Mucosa of descending colon (tissue), 3 donors: ENCODE data around the gene CEP290. TPM values are rescaled to one million over a fixed set of nuclear protein-coding genes. Genes with fewer than 3 reads are reported as not detected.

Source experiments
- ATAC-seq: fragments of 200-7000 bp; cut with Tn5 transposase; one replicate; pipeline ENCODE4 v1.9.1; 2020; ENCODE audit warnings: mild to moderate bottlenecking, moderate library complexity
- DNase-seq, 3 donors: peaks; one replicate each; pipeline ENCODE4 v3.0.0-alpha.2; 2020
- H3K36me3 ChIP-seq: fragments of 200-600 bp; one replicate; pipeline ENCODE4 v1.8.0; 2021; ENCODE audit warnings: low read depth, mild to moderate bottlenecking
- H3K4me1 ChIP-seq: fragments of 200-600 bp; one replicate; pipeline ENCODE4 v1.8.0; 2021; ENCODE audit warnings: low read depth, mild to moderate bottlenecking
- H3K4me3 ChIP-seq: fragments of 200-600 bp; one replicate; pipeline ENCODE4 v1.8.0; 2021; ENCODE audit warnings: mild to moderate bottlenecking
- H3K9me3 ChIP-seq: fragments of 200-600 bp; one replicate; pipeline ENCODE4 v1.8.0; 2021; ENCODE audit warnings: mild to moderate bottlenecking
- CTCF ChIP-seq: fragments of 200-600 bp; IDR thresholded peaks from one replicate; pipeline ENCODE4 v1.8.0; 2022; ENCODE audit warnings: antibody characterized with exemption, mild to moderate bottlenecking
- intact Hi-C, 2 donors: fragments of 100-400 bp; cut with DNase I in 1 of 2; cut with micrococcal nuclease in 1 of 2; formaldehyde crosslinking; loops; one replicate each; pipeline versions ENCODE4 v1.11.0 to v1.11.1; 2022; cut with DNase I, micrococcal nuclease
- total RNA-seq, 3 donors: library from RNA; stranded (reverse); fragmentation: NEBNext Ultra II Directional in 2 of 3; extraction: Animal tissue kit (Norgen Biotek cat#: 25700) in 2 of 3; gene quantifications; one replicate each; pipeline versions ENCODE4 v1.2.1 to v1.2.4, GENCODE V29; 2021 to 2023
- donor health status: DM: no; HTN: no; CAD: no; lungs with moderate emphysema.
- donor health status: DM: no; HTN: no; CAD: no.
- donor health status: DM: no; HTN: yes; CAD: no.

The CEP290 gene
- total RNA-seq, 3 donors from 2014 or later = 6.8 to 13.0 (median 12.1) TPM

DNA sequence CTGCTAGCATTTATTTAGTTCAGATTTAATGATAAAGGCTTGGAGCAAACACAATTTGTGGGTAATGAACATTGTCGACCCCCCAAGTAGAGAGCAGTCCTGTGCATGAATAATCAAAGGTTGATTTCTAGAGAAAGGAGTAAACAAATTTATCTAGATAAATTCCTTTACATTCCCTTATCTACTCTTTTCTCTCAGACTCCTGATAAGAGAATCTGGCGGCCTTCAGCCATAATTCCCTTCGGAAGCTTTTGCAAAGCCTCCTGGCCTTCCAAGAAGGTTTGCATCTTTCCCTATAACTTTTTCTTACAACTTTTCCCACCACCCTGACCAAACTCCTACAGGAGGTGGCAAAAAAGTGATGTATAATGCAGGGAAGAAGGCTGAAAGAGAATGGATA, 42.3 kb upstream of the CEP290 start:
- no peak for TF ChIP-seq CTCF
- ATAC-seq (no peak), DNase-seq (no peak)
- Histone ChIP-seq H3K4me1 (no peaks in the 10 kb centered on the region), H3K36me3 (no peaks in the 10 kb centered on the region), H3K4me3 (no peak overlapping the region), H3K9me3 (no peaks in the 10 kb centered on the region)
- intact Hi-C loops = no loop called here

GRCh38 chr12:88182416-88182815, 40.5 kb upstream of the CEP290 start:
- no peak for ATAC-seq
- Histone ChIP-seq H3K4me3 (no peak overlapping the region), H3K9me3 (no peaks in the 10 kb centered on the region), H3K36me3 (no peaks in the 10 kb centered on the region), H3K4me1 (no peaks in the 10 kb centered on the region)
- TF ChIP-seq CTCF = no peak
- DNase-seq = no peak
- intact Hi-C loops = no loop called here

DNA sequence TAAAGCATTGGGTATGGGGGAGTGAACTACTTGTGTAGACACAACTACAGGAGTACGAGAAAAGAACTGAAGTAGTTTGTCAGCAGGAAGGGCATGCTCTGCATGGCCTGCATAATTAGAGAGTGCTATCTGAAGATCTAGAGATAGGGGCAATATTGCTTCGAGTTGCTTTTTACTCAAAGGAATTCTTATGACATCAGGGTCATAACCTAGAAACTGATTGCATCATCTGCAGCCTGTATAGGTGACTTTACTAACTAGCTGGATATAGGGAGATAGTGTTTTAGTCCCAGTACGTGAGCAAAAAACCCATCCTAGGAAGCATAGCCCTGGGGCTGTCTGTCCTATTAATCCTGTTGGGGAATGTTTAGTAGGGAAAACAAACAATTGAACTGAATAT, 40.0 kb upstream of the CEP290 start:
- ATAC-seq (no peak), DNase-seq (no peak)
- H3K4me1 ChIP-seq = no peaks in the 10 kb centered on the region
- H3K36me3 ChIP-seq = no peaks in the 10 kb centered on the region
- H3K4me3 ChIP-seq = no peak overlapping the region
- H3K9me3 ChIP-seq = no peaks in the 10 kb centered on the region
- TF ChIP-seq CTCF = no peak
- intact Hi-C loops = no loop called here

GRCh38 chr12:88179436-88180014, 37.6 kb upstream of the CEP290 start:
- Histone ChIP-seq H3K4me1 (no peaks in the 10 kb centered on the region), H3K9me3 (no peaks in the 10 kb centered on the region), H3K4me3 (no peak overlapping the region), H3K36me3 (no peaks in the 10 kb centered on the region)
- DNase-seq (no peak), ATAC-seq (no peak)
- intact Hi-C loops = no loop called here
- TF ChIP-seq CTCF = no peak

DNA sequence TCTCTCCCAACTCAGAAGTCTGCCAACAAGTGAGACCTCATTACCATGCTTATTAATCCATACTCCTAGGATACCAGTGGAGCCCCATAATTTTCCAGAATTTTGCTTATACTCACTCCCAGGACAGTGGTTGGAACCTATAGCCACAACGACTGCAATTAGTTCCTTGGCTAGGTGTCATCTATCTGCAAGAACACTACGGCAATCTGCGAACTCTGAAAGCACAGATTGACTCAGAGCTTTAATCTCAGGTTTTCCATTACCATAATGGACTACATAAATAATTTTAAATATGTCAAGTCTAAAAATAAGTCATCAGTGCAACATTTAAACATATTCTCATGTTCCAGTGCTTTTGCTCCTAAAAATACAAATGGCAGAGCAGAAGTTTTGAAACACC, 33.7 kb upstream of the CEP290 start:
- Histone ChIP-seq H3K4me1 (no peaks in the 10 kb centered on the region), H3K4me3 (no peak overlapping the region), H3K36me3 (no peaks in the 10 kb centered on the region), H3K9me3 (no peaks in the 10 kb centered on the region)
- no peak for TF ChIP-seq CTCF
- no peak for DNase-seq
- ATAC-seq = no peak
- intact Hi-C loops = no loop called here

GRCh38 chr12:88172844-88173407, 31.0 kb upstream of the CEP290 start:
- Histone ChIP-seq H3K4me3 (no peak overlapping the region), H3K9me3 (no peaks in the 10 kb centered on the region), H3K36me3 (no peaks in the 10 kb centered on the region), H3K4me1 (no peaks in the 10 kb centered on the region)
- intact Hi-C loops = no loop called here
- no peak for TF ChIP-seq CTCF
- ATAC-seq (peak; percentile 37), DNase-seq (no peak)
